Progenitor cell of endocrine pancreas (in vitro differentiated cells): Measurements from ENCODE around the gene ADAMTS12. TPM values are rescaled to one million over a fixed set of nuclear protein-coding genes. Genes with fewer than 3 reads are reported as not detected.

Source experiments
- DNase-seq: peaks from one replicate; pipeline ENCODE4 v3.0.0; 2021; ENCODE audit warnings: low spot score; ENCODE audit not compliant: unreplicated experiment
- H3K27ac Mint-ChIP-seq: 2 replicates; pipeline ENCODE4 v1.8.0; 2021; ENCODE audit warnings: mild to moderate bottlenecking, moderate library complexity, mixed read lengths
- H3K27me3 Mint-ChIP-seq: 2 replicates; pipeline ENCODE4 v1.8.0; 2021; ENCODE audit warnings: mixed read lengths
- H3K36me3 Mint-ChIP-seq: 2 replicates; pipeline ENCODE4 v1.8.0; 2022; ENCODE audit warnings: mixed read lengths; ENCODE audit not compliant: insufficient read depth
- H3K4me1 Mint-ChIP-seq: 2 replicates; pipeline ENCODE4 v1.8.0; 2021; ENCODE audit warnings: low read depth, mixed read lengths
- H3K4me3 Mint-ChIP-seq: 2 replicates; pipeline ENCODE4 v1.8.0; 2021; ENCODE audit warnings: low read depth, mild to moderate bottlenecking, moderate library complexity, mixed read lengths
- H3K9me3 Mint-ChIP-seq: 2 replicates; pipeline ENCODE4 v1.8.0; 2021; ENCODE audit warnings: low read depth, mixed read lengths
- total RNA-seq: library from RNA; stranded (reverse); gene quantifications from 2 replicates; pipeline ENCODE4 v1.2.1, GENCODE V29; 2021
- TF ChIP-seq, protein P1 (sequence below): fragments of 200-600 bp; sonication (generic); IDR thresholded peaks from one replicate; pipeline ENCODE4 v1.5.0; 2021; ENCODE audit warnings: antibody characterized with exemption, mild to moderate bottlenecking; ENCODE audit not compliant: unreplicated experiment

ADAMTS12 gene
- total RNA-seq, 1 donor from 2014 or later, result 5.2 TPM

GRCh38 chr5:33688526-33688925 lies 203.3 kb downstream of the ADAMTS12 start:
- TF ChIP-seq, protein P1, sequence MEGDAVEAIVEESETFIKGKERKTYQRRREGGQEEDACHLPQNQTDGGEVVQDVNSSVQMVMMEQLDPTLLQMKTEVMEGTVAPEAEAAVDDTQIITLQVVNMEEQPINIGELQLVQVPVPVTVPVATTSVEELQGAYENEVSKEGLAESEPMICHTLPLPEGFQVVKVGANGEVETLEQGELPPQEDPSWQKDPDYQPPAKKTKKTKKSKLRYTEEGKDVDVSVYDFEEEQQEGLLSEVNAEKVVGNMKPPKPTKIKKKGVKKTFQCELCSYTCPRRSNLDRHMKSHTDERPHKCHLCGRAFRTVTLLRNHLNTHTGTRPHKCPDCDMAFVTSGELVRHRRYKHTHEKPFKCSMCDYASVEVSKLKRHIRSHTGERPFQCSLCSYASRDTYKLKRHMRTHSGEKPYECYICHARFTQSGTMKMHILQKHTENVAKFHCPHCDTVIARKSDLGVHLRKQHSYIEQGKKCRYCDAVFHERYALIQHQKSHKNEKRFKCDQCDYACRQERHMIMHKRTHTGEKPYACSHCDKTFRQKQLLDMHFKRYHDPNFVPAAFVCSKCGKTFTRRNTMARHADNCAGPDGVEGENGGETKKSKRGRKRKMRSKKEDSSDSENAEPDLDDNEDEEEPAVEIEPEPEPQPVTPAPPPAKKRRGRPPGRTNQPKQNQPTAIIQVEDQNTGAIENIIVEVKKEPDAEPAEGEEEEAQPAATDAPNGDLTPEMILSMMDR, result no peak
- Mint-ChIP-seq H3K27ac (no peak overlapping the region), H3K4me1 (no peaks in the 10 kb centered on the region), H3K27me3 (no peaks in the 10 kb centered on the region), H3K9me3 (peaks cover 10% of the 10 kb centered on the region), H3K4me3 (no peak overlapping the region), H3K36me3 (peaks cover 2% of the 10 kb centered on the region)
- DNase-seq, result no peak

- Mint-ChIP-seq H3K9me3 (peaks cover 8% of the 10 kb centered on the region), H3K27me3 (no peaks in the 10 kb centered on the region), H3K27ac (no peak overlapping the region), H3K4me1 (no peaks in the 10 kb centered on the region), H3K4me3 (no peak overlapping the region), H3K36me3 (no peaks in the 10 kb centered on the region)
- no peak for DNase-seq
- TF ChIP-seq, protein P1, result no peak
Observed at GRCh38 chr5:33688066-33688465, 203.7 kb downstream of the ADAMTS12 start.

DNA sequence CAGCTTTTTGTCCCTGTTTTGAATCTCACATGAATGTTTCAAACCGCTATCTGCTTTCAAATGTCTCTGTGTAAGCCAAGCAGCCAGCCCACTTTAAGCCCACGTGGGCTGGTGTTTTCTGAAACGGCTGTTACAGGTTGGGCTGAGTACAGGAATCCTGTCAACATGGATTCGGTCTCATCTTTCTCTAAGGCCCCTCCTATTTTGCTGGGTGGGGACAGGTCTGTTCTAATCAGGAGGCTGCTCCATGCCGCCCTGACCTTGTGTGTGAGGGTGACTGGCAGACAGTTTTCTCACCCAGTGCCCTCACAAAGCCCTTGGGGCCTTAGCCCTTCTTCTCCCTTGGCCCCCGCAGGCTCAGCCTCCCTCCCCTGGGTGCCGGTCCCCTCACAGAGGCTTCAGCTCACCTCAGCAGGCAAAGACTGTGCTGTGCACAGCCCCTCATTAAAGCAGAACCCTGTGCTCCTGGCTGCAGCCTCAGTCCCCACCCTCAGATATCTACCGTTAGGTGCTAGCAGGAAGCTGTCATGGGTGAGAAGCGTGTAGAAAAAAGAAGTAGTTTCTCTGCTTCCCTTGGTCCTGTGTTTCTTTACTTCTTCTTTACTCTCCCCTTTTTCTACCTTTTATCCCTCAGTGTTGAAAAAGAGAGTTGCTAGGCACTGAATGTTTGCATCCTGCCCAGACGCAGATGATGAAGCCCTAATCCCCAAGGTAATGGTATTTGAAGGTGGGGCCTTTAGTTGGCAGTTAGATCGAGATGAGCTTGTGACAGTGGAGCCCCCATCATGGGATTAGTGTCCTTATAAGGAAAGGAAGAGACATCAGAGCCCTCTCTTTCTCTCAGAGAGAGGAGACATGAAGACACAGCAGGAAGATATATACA lies 205.7 kb downstream of the ADAMTS12 start:
- Mint-ChIP-seq H3K4me3 (no peak overlapping the region), H3K27me3 (no peaks in the 10 kb centered on the region), H3K36me3 (peaks cover 4% of the 10 kb centered on the region), H3K9me3 (no peaks in the 10 kb centered on the region), H3K4me1 (no peaks in the 10 kb centered on the region), H3K27ac (peak overlapping the region; percentile 43)
- TF ChIP-seq, protein P1, result no peak
- no peak for DNase-seq

DNA sequence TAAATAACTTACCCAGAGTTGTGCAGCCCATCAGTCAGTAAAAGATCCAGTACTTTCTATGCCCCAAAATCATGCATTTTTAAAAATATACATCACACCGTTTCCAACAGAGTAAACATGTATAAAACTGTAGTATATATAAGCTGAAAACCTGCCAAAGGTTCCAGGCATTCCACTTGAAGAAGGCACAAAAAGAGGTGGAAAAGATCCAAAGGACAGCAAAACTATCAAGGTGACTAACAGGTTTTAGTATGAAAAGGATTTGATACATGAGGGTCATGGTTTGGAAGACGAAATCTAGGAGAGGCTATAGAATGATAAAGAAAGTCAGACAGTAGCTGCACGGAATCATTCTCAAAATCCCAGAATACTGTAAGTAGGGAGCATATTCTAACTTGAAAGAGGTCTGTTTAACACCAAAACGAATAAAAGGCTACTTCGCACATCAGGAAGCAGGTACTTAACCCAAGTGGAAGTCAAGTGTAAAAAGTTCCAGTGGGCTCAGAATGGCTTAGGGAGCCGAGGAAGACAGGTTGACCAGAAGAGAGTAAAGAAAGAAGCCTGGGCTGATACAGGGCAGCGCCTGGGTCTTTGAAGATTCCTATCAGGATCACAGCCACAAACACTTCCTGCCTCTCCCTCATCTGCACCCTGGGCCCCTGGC lies 207.2 kb downstream of the ADAMTS12 start:
- no peak for DNase-seq
- H3K36me3 Mint-ChIP-seq, result peaks cover 4% of the 10 kb centered on the region
- no peaks in the 10 kb centered on the region for H3K4me1 Mint-ChIP-seq
- no peaks in the 10 kb centered on the region for H3K27me3 Mint-ChIP-seq
- no peak overlapping the region for H3K27ac Mint-ChIP-seq
- H3K4me3 Mint-ChIP-seq, result no peak overlapping the region
- TF ChIP-seq, protein P1, result no peak
- H3K9me3 Mint-ChIP-seq, result no peaks in the 10 kb centered on the region

GRCh38 chr5:33679791-33680190 lies 212.0 kb downstream of the ADAMTS12 start:
- peaks cover 6% of the 10 kb centered on the region for H3K4me1 Mint-ChIP-seq
- no peak overlapping the region for H3K27ac Mint-ChIP-seq
- TF ChIP-seq, protein P1, result no peak
- H3K36me3 Mint-ChIP-seq, result peaks cover 4% of the 10 kb centered on the region
- DNase-seq, result no peak
- H3K9me3 Mint-ChIP-seq, result no peaks in the 10 kb centered on the region
- H3K27me3 Mint-ChIP-seq, result no peaks in the 10 kb centered on the region
- no peak overlapping the region for H3K4me3 Mint-ChIP-seq
